GM20431 (cell line): ENCODE data around the gene DDX1.

Experiments used
- in situ Hi-C: fragments of 300-500 bp; cut with MseI, MboI; formaldehyde crosslinking; loops from one replicate; pipeline ENCODE4 v1.15.0; 2020; ENCODE audit warnings: low sequenced_read_pairs; ENCODE audit not compliant: unreplicated experiment

The DDX1 gene

GRCh38 chr2:15561574-15562344, 29.9 kb upstream of the DDX1 start:
- in situ Hi-C loops = no loop called here

GRCh38 chr2:15562354-15563031, 29.2 kb upstream of the DDX1 start:
- in situ Hi-C loops = no loop called here

DNA sequence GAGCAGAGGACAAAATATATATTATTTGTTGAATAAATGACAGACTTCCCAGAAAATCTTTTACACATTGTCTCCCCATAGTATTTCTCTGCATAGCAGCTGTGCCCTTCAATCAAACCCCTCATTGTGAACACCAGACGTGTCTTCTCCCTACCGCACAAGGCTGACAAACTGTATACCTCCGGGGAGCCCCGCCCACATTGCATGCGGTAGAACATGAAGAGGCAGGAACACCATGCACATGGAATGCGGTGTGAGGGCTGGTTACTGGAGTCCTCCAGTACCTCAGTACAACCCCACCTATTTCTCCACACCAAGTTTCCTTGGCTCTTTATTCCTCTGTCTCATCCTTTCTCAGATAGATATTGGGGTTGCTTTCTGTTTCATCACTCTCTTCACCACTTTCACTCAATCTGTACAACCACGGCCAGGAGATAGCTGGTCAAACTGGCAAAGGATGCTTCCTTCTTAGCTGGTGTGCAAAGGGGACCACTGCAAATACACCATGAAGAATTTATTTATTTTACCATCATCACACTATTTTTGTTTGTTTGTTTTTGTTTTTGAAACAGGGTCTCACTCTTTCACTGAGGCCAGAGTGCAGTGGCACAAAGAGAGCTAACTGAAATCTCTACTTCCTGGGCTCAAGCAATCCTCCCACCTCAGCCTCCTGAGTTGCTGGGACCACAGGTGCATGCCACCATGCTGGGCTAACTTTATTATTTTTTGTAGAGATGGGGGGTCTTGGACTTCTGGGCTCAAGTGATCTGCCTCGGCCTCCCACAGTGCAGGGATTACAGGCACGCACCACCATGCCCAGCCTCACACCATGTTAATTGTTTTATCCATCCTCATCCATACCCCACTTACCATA, 28.2 kb upstream of the DDX1 start:
- in situ Hi-C loops = no loop called here

- in situ Hi-C loops = no loop called here
These were observed 26.3 kb upstream of the DDX1 start for GRCh38 chr2:15565392-15565791.

GRCh38 chr2:15565994-15566671, 25.5 kb upstream of the DDX1 start:
- in situ Hi-C loops = no loop called here

GRCh38 chr2:15566912-15567311, 24.8 kb upstream of the DDX1 start:
- in situ Hi-C loops = no loop called here

DNA sequence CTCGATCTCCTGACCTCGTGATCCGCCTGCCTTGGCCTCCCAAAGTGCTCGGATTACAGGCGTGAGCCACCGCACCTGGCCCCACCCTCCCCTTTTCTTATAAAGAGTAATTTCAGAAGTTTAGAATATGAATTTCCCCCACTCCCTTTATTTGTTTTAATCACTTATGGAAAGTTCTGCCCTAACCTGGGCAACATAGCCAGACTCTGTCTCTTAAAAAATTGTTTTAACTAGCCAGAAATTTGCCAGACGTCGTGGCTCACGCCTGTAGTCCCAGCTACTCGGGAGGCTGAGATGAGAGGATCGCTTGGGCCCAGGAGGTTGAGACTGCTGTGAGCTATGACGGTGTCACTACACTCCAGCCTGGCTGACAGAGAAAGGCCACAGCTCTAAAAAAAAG, 22.8 kb upstream of the DDX1 start:
- in situ Hi-C loops = no loop called here

GRCh38 chr2:15570104-15570503, 21.6 kb upstream of the DDX1 start:
- in situ Hi-C loops = no loop called here

DNA sequence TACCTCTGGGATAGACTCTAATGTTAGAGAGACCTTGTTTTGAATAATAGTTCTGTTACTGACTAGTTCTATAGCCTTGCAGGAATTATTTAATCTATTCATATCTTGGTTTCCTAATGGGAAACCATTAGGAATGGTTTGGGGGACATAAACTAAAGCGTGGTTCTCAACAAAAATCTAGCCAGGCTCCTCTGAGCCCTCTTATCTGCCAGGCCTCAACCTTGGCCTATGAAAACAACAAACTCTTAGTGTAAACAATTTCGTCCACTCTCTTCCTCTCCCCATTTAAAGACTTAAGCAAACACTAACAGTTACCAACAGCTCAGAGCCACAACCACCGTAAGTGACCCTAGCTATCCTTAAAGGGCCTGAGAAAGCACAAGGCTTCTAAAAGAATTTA, 19.9 kb upstream of the DDX1 start:
- in situ Hi-C loops = no loop called here

DNA sequence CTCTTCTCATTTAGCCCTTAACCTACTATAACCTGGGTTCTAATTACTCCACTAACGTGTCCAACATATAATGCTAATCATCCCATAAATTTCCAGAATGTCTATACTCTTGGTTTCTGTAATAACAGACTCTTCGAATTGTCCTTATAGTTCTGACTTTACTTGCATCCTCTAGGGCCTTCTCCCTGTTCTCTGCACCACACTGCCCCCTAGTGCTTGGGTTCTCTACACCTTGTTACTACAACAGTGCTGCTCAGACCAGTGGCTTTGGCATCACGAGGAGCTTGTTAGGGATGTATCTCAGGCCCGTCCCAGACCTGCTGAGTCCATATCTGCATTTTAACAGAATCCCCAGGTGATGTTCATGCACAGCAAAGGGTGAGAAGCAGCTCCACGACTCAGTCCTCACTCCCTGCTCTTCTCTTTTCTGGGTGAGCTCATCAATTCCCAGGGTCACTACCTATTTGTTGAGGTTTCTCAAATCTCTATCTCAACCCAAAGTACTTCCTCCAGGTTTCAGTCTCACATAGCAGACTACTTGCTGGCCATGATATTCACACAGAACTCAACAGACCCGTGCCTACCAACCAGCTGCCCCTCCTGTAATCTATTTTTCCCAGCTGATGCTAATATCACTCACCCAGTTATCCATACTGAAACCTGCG, 14.5 kb upstream of the DDX1 start:
- in situ Hi-C loops = no loop called here

GRCh38 chr2:15579641-15580040, 12.0 kb upstream of the DDX1 start:
- in situ Hi-C loops = no loop called here

DNA sequence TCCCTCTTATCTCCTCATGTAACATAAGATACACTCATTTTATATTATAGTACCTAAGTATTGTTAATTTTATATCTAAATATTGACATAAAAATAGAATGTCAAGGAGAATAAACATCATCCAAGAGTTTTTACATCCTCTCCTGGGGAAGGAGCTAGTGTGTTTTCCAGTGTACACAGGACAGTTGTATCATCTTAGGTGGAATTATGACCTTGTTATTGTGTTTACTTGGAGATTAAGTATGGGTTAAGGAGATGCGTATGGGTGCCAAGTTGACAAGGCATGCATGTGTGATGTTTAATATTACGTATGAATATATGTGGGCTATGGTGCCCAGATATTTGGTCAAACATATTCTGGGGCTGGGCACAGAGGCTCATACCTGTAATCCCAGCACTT, 11.2 kb upstream of the DDX1 start:
- in situ Hi-C loops = no loop called here

DNA sequence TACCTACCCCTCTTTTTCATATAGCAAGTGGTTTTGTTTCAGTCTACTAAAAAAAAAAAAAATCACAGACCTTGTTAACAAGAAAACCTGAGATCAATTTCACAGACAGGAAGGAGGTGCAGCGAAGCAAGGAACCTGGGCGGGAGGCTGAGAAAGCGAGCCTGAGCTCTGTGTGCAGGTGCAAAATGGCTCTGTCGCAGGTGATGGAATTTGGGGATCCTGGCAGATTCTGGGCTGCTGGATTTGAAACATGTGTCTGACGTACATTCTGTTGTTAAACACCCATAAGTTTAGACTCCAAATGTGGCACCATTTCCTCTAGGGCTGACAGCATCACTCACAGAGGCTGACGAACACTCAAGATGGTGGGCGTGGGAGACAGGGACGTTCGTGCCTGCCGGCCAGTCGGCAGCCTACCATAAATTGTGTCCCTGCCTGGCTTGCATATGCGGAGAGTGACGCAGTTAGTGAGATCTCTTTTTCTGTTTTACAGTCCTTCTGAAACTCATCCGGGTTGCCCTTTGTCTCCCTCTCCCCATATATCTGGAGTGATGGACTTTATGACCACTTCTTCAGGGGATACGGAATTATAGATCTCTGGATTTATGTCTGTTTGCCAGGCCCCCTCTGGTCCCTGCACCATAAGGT, 8.8 kb upstream of the DDX1 start:
- in situ Hi-C loops = no loop called here

DNA sequence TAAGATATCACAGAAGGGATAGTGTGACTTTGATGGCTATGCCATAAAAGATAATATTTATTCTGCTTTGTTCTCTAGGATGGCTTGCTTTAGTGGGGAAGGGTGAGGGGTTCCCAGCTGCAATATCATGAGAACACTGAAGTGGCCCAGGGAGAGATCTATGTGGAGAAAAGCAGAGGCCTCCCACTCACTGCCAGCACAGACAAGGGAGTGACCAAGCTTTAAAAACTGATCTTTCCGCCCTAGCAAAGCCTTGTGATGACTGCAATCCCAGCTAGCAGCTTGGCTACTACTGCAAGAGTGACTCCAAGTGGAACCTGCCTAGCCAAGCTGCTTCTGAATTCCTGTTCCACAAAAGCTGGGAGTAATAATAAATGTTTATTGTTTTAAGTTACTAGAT, 7.8 kb upstream of the DDX1 start:
- in situ Hi-C loops = no loop called here

GRCh38 chr2:15584316-15584715, 7.4 kb upstream of the DDX1 start:
- in situ Hi-C loops = no loop called here

DNA sequence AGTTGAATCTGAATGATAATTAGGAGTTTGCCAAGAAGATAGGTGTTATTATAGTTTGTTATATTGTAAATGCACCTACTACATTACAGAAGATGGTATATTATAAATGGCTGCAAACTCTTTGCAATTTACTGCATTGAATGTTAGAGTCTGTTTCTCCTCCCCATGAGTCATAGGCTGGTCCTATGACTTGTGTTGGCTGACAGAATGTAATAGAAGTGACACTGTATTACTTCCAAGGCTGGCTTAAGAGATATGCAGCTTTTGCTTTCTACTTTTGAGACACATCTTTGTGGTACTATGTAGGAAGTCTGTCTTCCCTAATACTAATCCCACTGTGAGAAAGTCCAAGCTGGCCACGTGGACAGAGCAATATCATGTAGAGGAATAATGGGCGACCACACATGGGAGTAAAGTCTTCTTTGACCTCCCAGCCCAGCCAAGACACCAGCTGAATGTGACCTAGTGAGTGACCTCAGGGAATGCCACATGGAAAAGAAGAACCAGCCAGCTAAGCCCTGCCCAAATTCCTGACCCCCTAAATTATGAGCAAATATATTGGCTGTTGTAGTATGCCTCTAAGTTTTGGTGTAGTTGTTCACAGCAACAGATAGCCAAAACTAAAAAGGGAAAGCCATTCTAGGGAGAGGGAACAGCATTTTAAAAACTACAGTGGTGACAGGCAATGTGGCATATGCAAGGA, 6.8 kb upstream of the DDX1 start:
- in situ Hi-C loops = no loop called here

GRCh38 chr2:15588329-15588919, 3.2 kb upstream of the DDX1 start:
- in situ Hi-C loops = no loop called here

DNA sequence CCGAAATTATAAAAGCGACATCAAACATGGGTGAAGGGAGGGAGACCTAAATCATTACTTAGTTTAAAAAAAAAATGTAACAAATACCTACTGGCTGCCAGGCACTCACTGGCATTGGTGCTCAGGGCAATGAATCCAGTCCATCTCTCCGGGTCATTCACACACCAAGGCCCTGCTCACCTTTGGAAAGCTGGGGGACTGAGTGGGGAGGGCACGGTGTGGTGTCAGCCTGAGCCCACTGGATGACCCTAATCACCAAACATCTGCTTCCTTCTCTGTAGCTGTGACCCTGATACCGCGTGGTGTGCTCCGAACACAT, 336 bp upstream of the DDX1 start:
- in situ Hi-C loops = no loop called here

- in situ Hi-C loops = no loop called here
These were observed 1.6 kb downstream of the DDX1 start for GRCh38 chr2:15593327-15593705.
